ENCODE results near the gene MYOZ3.

Gene MYOZ3

DNA sequence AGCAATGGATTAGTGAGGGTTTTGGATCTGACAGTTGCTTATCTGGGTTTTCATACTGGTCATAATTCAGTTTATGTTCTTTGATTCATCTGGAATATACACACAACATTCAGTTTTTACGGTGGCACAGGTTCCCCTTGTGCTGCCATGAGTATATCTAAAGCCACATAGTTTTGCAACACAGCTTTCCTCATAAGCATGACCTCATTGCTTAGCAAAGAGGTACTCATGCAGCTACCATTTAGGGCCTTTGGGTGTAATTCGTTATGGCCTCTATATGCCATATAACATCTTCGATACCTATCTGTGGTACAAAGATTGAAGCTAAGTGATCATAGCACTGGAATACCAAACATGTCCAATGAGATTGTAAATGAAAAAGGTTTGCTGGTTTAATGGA, 42.7 kb downstream of the MYOZ3 start:
- DNase-seq, result no peak

GRCh38 chr5:150706776-150707390, 45.8 kb downstream of the MYOZ3 start:
- no peak for DNase-seq

- no peak for DNase-seq
Measured at GRCh38 chr5:150710165-150710564, 49.1 kb downstream of the MYOZ3 start.

DNA sequence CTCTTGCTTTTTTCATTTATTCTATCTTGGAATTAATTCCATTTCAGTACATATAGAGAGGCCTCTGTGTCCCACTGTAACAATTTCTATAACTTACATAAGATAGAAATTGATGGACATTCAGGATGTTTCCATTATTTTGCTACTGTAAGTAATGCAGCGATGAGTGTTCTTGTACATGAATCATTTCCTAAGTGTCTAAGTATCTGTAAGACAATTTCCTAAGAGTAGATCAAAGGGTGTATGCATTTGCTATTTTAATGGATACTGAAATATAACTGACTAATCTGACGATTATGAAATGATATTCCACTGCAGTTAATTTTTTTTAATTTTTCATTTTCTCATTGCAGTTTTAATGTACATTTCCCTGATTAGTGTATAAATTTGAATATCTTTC, 62.8 kb downstream of the MYOZ3 start:
- no peak for DNase-seq
